Measurements from ENCODE around the gene TNN. TPM values are rescaled to one million over a fixed set of nuclear protein-coding genes. Genes with fewer than 3 reads are reported as not detected.

Gene TNN
- polyA plus RNA-seq, 1 donor from 2014 or later, result not detected

- Histone ChIP-seq H3K27ac (ENCODE audit: low read length) (no peak overlapping the region), H3K9me3 (ENCODE audit: low read length) (no peaks in the 10 kb centered on the region), H3K79me2 (replicated peaks; ENCODE audit: insufficient read depth, low read length) (no peaks in the 10 kb centered on the region), H3K9ac (ENCODE audit: low read length) (no peak overlapping the region), H3K36me3 (ENCODE audit: insufficient read depth, low read length) (no peaks in the 10 kb centered on the region), H3F3A (ENCODE audit: insufficient read depth, low read length, poor library complexity, severe bottlenecking) (no peaks in the 10 kb centered on the region), H3K4me2 (ENCODE audit: low read length) (no peak overlapping the region), H3K4me3 (ENCODE audit: low read length) (no peak overlapping the region), H4K20me1 (ENCODE audit: insufficient read depth) (no peaks in the 10 kb centered on the region), H2AFZ (ENCODE audit: low read depth, low read length) (no peak overlapping the region), H3K9me2 (ENCODE audit: insufficient read depth, low read length) (no peaks in the 10 kb centered on the region), H3K27me3 (ENCODE audit: insufficient read depth, low read depth, low read length) (no peaks in the 10 kb centered on the region)
- TF ChIP-seq EP300 (conservative IDR thresholded peaks at IDR 0.05; ENCODE audit: poor library complexity, severe bottlenecking) (no peak), CTCF (IDR thresholded peaks at IDR 0.05; ENCODE audit: poor library complexity, severe bottlenecking) (no peak), MXI1 (conservative IDR thresholded peaks at IDR 0.05; ENCODE audit: poor library complexity, severe bottlenecking) (no peak), SMC3 (conservative IDR thresholded peaks at IDR 0.05; ENCODE audit: poor library complexity) (no peak), POLR2AphosphoS5 (IDR thresholded peaks at IDR 0.05) (no peak)
Measured at GRCh38 chr1:175178456-175178855, 110.8 kb downstream of the TNN start.

- no peak overlapping the region for H3K9ac ChIP-seq (ENCODE audit: low read length)
- H3K4me3 ChIP-seq (ENCODE audit: low read length), result no peak overlapping the region
- H3K79me2 ChIP-seq (replicated peaks; ENCODE audit: insufficient read depth, low read length), result no peaks in the 10 kb centered on the region
- no peaks in the 10 kb centered on the region for H3K9me2 ChIP-seq (ENCODE audit: insufficient read depth, low read length)
- H3K27me3 ChIP-seq (ENCODE audit: insufficient read depth, low read depth, low read length), result no peaks in the 10 kb centered on the region
- TF ChIP-seq MXI1 (conservative IDR thresholded peaks at IDR 0.05; ENCODE audit: poor library complexity, severe bottlenecking) (no peak), TAF1 (IDR thresholded peaks at IDR 0.05; ENCODE audit: low read depth) (no peak), POLR2AphosphoS5 (IDR thresholded peaks at IDR 0.05) (no peak), EZH2 (IDR thresholded peaks at IDR 0.05; ENCODE audit: borderline replicate concordance, insufficient read depth, low read length, poor library complexity, severe bottlenecking) (no peak), REST (IDR thresholded peaks at IDR 0.05; ENCODE audit: borderline replicate concordance) (no peak), CTCF (IDR thresholded peaks at IDR 0.05; ENCODE audit: poor library complexity, severe bottlenecking) (no peak), RAD21 (conservative IDR thresholded peaks at IDR 0.05) (no peak), EP300 (conservative IDR thresholded peaks at IDR 0.05; ENCODE audit: poor library complexity, severe bottlenecking) (no peak), SMC3 (conservative IDR thresholded peaks at IDR 0.05; ENCODE audit: poor library complexity) (no peak)
- H3K9me3 ChIP-seq (ENCODE audit: low read length), result no peaks in the 10 kb centered on the region
- H3K27ac ChIP-seq (ENCODE audit: low read length), result no peak overlapping the region
- H4K20me1 ChIP-seq (ENCODE audit: insufficient read depth), result no peaks in the 10 kb centered on the region
- no peak overlapping the region for H3K4me2 ChIP-seq (ENCODE audit: low read length)
- H3K36me3 ChIP-seq (ENCODE audit: insufficient read depth, low read length), result no peaks in the 10 kb centered on the region
- no peaks in the 10 kb centered on the region for H3F3A ChIP-seq (ENCODE audit: insufficient read depth, low read length, poor library complexity, severe bottlenecking)
- H2AFZ ChIP-seq (ENCODE audit: low read depth, low read length), result no peak overlapping the region
Measured at GRCh38 chr1:175179837-175180590, 112.4 kb downstream of the TNN start.
